Breast epithelium (tissue), 4 donors: ENCODE results near the gene STX5. TPM values are rescaled to one million over a fixed set of nuclear protein-coding genes. Genes with fewer than 3 reads are reported as not detected.

Source experiments
- DNase-seq, 2 donors: peaks; one replicate each; pipeline ENCODE4 v3.0.0-alpha.2; 2019; ENCODE audit warnings: low spot score in 2 of 2
- H3K27ac ChIP-seq, 2 donors: fragments of 200-600 bp; sonication (generic) in 1 of 2; one replicate each; pipeline ENCODE4 v1.5.1; 2016 to 2019; ENCODE audit warnings: mild to moderate bottlenecking in 1 of 2
- H3K27me3 ChIP-seq, 2 donors: fragments of 200-600 bp; sonication (generic) in 1 of 2; one replicate each; pipeline versions ENCODE4 v1.5.1 to v1.6.0; 2017 to 2019; ENCODE audit warnings: control low read depth in 1 of 2, mild to moderate bottlenecking in 1 of 2
- H3K36me3 ChIP-seq: fragments of 200-600 bp; one replicate; pipeline ENCODE4 v1.5.1; 2019
- H3K4me1 ChIP-seq, 2 donors: fragments of 200-600 bp; sonication (generic); one replicate each; pipeline ENCODE4 v1.5.1; 2016 to 2019; ENCODE audit warnings: control low read depth in 1 of 2
- H3K4me3 ChIP-seq, 3 donors: fragments of 200-600 bp; sonication (generic); 1 replicate in 2 of 3; 2 replicates in 1 of 3; pipeline ENCODE4 v1.5.1; 2016 to 2019; ENCODE audit warnings: mild to moderate bottlenecking in 3 of 3, moderate library complexity in 2 of 3
- H3K9me3 ChIP-seq, 2 donors: fragments of 200-600 bp; sonication (generic) in 1 of 2; one replicate each; pipeline ENCODE4 v1.5.1; 2016 to 2019; ENCODE audit warnings: control low read depth in 1 of 2
- CTCF ChIP-seq, 3 donors: fragments of 450-650 bp; IDR thresholded peaks; one replicate each; pipeline ENCODE4 v1.5.1; 2016 to 2017; ENCODE audit warnings: antibody characterized with exemption in 3 of 3, mild to moderate bottlenecking in 3 of 3, moderate library complexity in 3 of 3
- POLR2A ChIP-seq: fragments of 450-650 bp; IDR thresholded peaks from one replicate; pipeline ENCODE4 v1.6.1; 2016; ENCODE audit warnings: antibody characterized with exemption, mild to moderate bottlenecking, moderate library complexity
- POLR2AphosphoS5 ChIP-seq, 3 donors: sonication (generic); formaldehyde crosslinking; IDR thresholded peaks; one replicate each; pipeline ENCODE4 v1.6.1; 2017; ENCODE audit warnings: antibody characterized with exemption in 3 of 3
- intact Hi-C: fragments of 100-400 bp; cut with DNase I; formaldehyde crosslinking; loops from one replicate; pipeline ENCODE4 v1.15.1; 2023; ENCODE audit warnings: low total_unique reads
- total RNA-seq, 3 donors: library from RNA; depleted of rRNA; stranded (reverse); fragments of >200 nt; gene quantifications; one replicate each; pipeline ENCODE4 v1.1.0, GENCODE V29; 2016

The STX5 gene
- total RNA-seq, result 10 to 100 TPM; 30.8 to 42.3 (median 34.2) TPM

GRCh38 chr11:62831520-62832335 is at the start of gene STX5:
STX5 (minus strand) TSS chr11:62832051; CDS start chr11:62831243, 808 bp downstream.
- intact Hi-C loops, result loop anchor here (10.0 kb wide), 1 partner anchor 47 kb away; the partner anchor contains the start of gene TMEM179B
- Histone ChIP-seq H3K27ac (peak within 1 kb of the TSS; percentile 98), H3K27me3 (no peaks in the 10 kb centered on the region), H3K4me1 (peaks cover 4 to 6% of the 10 kb centered on the region in 2 donors), H3K4me3 (peak within 1 kb of the TSS; percentile 74 to 92 (median 88)), H3K36me3 (no peaks in the 10 kb centered on the region), H3K9me3 (no peaks in the 10 kb centered on the region)
- DNase-seq, result peak; percentile 100
- TF ChIP-seq POLR2AphosphoS5 (IDR thresholded peaks at IDR 0.05) (peak; percentile 69 to 98 (median 82)), POLR2A (peak; percentile 92), CTCF (IDR thresholded peaks at IDR 0.05) (no peak)

GRCh38 chr11:62880803-62881578 is 49.1 kb upstream of the STX5 start, which contains the start of gene SLC3A2:
SLC3A2 (plus strand) TSS chr11:62880896; CDS start chr11:62881024, 128 bp downstream.
- TF ChIP-seq POLR2AphosphoS5 (IDR thresholded peaks at IDR 0.05), result peak; percentile 96 to 98 (median 97)
- peak; percentile 36 to 66 (median 62) for TF ChIP-seq CTCF (IDR thresholded peaks at IDR 0.05)
- TF ChIP-seq POLR2A, result peak; percentile 99
- Histone ChIP-seq H3K4me3 (peak within 1 kb of the TSS; percentile 68 to 99 (median 92)), H3K36me3 (peaks cover 4% of the 10 kb centered on the region), H3K4me1 (peaks cover 3 to 29% of the 10 kb centered on the region in 2 donors), H3K27me3 (no peaks in the 10 kb centered on the region), H3K27ac (peak within 1 kb of the TSS; percentile 97 to 100), H3K9me3 (no peaks in the 10 kb centered on the region)
- intact Hi-C loops, result no loop called here
- peak; percentile 92 to 94 for DNase-seq

- TF ChIP-seq POLR2AphosphoS5 (IDR thresholded peaks at IDR 0.05) (no peak), CTCF (IDR thresholded peaks at IDR 0.05) (no peak), POLR2A (no peak)
- peak overlapping the region; percentile 68 to 99 (median 92) for H3K4me3 ChIP-seq
- H3K27me3 ChIP-seq, result no peaks in the 10 kb centered on the region
- H3K27ac ChIP-seq, result peak overlapping the region; percentile 97 to 100
- DNase-seq, result peak; percentile 55 to 79
- intact Hi-C loops, result no loop called here
- H3K4me1 ChIP-seq, result peaks cover 3 to 24% of the 10 kb centered on the region in 2 donors
- no peaks in the 10 kb centered on the region for H3K36me3 ChIP-seq
- H3K9me3 ChIP-seq, result no peaks in the 10 kb centered on the region
Observed at GRCh38 chr11:62880231-62880802, 48.5 kb upstream of the STX5 start.

GRCh38 chr11:62879235-62879978 is 47.6 kb upstream of the STX5 start:
- Histone ChIP-seq H3K27ac (peak overlapping the region; percentile 97 to 100), H3K9me3 (no peaks in the 10 kb centered on the region), H3K4me3 (peak overlapping the region; percentile 68 to 99 (median 92)), H3K36me3 (no peaks in the 10 kb centered on the region), H3K4me1 (peaks cover 0 to 17% of the 10 kb centered on the region in 2 donors), H3K27me3 (no peaks in the 10 kb centered on the region)
- peak in 1 of 2 donors; percentile 82 for DNase-seq
- intact Hi-C loops, result loop anchor here (10.0 kb wide), 1 partner anchor 485 kb away; no protein-coding TSS in a partner anchor
- peak in 1 of 3 donors; percentile 50 for TF ChIP-seq POLR2AphosphoS5 (IDR thresholded peaks at IDR 0.05)
- TF ChIP-seq POLR2A, result no peak
- TF ChIP-seq CTCF (IDR thresholded peaks at IDR 0.05), result no peak
